ENCODE data around the gene HNRNPR. TPM values are rescaled to one million over a fixed set of nuclear protein-coding genes. Genes with fewer than 3 reads are reported as not detected.

HNRNPR gene
- total and polyA plus RNA-seq, 9 of the 15 experiments (the other 6 are each of a cell fraction or from before 2014, with no cell fraction given): 80.9 to 372 (median 301) TPM

DNA sequence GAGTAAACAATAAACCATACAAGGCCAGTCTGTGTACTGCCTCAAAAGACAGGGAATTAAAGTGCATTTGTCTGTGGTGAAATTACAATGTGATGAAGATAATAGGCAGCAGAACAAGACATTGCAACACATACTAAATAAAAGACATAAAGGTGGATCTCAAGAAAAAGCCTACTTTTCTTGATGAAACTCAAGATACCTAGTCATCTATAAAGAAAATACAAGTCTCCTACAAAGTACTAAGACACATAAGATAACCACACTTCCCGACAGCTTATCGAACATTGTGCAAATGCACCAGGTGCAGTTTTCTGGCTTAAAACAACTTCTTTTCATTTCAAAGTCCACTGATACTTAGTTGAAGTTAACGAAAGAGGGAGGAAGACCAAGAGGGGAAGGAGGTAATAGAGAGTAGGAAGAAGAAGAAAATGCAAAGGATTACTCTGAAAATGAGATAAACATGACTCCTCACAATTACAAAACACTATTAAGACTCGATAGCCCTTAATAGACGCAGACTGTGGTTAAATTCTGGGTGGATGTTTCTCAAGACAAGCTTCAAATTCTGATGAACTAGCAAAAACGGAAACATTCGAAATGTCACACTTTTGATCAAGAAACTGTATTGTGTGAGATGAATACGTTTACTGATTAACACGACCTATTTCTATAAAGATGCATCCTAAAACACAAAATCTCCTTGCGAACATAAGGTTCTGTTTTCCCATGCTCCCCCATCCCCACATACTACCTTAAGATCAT is 2.0 kb downstream of the HNRNPR start (continued):
- TF ChIP-seq, protein P1, sequence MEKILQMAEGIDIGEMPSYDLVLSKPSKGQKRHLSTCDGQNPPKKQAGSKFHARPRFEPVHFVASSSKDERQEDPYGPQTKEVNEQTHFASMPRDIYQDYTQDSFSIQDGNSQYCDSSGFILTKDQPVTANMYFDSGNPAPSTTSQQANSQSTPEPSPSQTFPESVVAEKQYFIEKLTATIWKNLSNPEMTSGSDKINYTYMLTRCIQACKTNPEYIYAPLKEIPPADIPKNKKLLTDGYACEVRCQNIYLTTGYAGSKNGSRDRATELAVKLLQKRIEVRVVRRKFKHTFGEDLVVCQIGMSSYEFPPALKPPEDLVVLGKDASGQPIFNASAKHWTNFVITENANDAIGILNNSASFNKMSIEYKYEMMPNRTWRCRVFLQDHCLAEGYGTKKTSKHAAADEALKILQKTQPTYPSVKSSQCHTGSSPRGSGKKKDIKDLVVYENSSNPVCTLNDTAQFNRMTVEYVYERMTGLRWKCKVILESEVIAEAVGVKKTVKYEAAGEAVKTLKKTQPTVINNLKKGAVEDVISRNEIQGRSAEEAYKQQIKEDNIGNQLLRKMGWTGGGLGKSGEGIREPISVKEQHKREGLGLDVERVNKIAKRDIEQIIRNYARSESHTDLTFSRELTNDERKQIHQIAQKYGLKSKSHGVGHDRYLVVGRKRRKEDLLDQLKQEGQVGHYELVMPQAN (IDR thresholded peaks at IDR 0.05; ENCODE audit: borderline replicate concordance): no peak; the same call in 1 of the 2 replicates
- no peak for TF ChIP-seq ZC3H4 (CRISPR knock-in tag; IDR thresholded peaks at IDR 0.05; ENCODE audit: borderline replicate concordance)
- no peak for TF ChIP-seq FOXP1 (CRISPR knock-in tag; IDR thresholded peaks at IDR 0.05)
- no peak for TF ChIP-seq PHTF2 (CRISPR knock-in tag; IDR thresholded peaks at IDR 0.05)
- no peak for TF ChIP-seq CBFB (CRISPR knock-in tag; IDR thresholded peaks at IDR 0.05)
- TF ChIP-seq NR3C1 (CRISPR knock-in tag; IDR thresholded peaks at IDR 0.05): no peak
- TF ChIP-seq, protein P2, sequence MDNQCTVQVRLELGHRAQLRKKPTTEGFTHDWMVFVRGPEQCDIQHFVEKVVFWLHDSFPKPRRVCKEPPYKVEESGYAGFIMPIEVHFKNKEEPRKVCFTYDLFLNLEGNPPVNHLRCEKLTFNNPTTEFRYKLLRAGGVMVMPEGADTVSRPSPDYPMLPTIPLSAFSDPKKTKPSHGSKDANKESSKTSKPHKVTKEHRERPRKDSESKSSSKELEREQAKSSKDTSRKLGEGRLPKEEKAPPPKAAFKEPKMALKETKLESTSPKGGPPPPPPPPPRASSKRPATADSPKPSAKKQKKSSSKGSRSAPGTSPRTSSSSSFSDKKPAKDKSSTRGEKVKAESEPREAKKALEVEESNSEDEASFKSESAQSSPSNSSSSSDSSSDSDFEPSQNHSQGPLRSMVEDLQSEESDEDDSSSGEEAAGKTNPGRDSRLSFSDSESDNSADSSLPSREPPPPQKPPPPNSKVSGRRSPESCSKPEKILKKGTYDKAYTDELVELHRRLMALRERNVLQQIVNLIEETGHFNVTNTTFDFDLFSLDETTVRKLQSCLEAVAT (IDR thresholded peaks at IDR 0.05): peak; percentile 28 to 61; a peak in 3 of 4 replicates
- no peak for TF ChIP-seq ZNF668 (CRISPR knock-in tag; IDR thresholded peaks at IDR 0.05)
- TF ChIP-seq CCNT2 (IDR thresholded peaks at IDR 0.05; ENCODE audit: borderline replicate concordance, extremely low read depth, insufficient read length, low read depth, low read length): no peak
- TF ChIP-seq, protein P3, sequence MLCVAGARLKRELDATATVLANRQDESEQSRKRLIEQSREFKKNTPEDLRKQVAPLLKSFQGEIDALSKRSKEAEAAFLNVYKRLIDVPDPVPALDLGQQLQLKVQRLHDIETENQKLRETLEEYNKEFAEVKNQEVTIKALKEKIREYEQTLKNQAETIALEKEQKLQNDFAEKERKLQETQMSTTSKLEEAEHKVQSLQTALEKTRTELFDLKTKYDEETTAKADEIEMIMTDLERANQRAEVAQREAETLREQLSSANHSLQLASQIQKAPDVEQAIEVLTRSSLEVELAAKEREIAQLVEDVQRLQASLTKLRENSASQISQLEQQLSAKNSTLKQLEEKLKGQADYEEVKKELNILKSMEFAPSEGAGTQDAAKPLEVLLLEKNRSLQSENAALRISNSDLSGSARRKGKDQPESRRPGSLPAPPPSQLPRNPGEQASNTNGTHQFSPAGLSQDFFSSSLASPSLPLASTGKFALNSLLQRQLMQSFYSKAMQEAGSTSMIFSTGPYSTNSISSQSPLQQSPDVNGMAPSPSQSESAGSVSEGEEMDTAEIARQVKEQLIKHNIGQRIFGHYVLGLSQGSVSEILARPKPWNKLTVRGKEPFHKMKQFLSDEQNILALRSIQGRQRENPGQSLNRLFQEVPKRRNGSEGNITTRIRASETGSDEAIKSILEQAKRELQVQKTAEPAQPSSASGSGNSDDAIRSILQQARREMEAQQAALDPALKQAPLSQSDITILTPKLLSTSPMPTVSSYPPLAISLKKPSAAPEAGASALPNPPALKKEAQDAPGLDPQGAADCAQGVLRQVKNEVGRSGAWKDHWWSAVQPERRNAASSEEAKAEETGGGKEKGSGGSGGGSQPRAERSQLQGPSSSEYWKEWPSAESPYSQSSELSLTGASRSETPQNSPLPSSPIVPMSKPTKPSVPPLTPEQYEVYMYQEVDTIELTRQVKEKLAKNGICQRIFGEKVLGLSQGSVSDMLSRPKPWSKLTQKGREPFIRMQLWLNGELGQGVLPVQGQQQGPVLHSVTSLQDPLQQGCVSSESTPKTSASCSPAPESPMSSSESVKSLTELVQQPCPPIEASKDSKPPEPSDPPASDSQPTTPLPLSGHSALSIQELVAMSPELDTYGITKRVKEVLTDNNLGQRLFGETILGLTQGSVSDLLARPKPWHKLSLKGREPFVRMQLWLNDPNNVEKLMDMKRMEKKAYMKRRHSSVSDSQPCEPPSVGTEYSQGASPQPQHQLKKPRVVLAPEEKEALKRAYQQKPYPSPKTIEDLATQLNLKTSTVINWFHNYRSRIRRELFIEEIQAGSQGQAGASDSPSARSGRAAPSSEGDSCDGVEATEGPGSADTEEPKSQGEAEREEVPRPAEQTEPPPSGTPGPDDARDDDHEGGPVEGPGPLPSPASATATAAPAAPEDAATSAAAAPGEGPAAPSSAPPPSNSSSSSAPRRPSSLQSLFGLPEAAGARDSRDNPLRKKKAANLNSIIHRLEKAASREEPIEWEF (CRISPR knock-in tag; IDR thresholded peaks at IDR 0.05): 0 out of 2 replicates have a peak, but pooled peaks have one; percentile 29
- TF ChIP-seq PHF20 (IDR thresholded peaks at IDR 0.05; ENCODE audit: partially characterized antibody): no peak
- TF ChIP-seq, protein P4, sequence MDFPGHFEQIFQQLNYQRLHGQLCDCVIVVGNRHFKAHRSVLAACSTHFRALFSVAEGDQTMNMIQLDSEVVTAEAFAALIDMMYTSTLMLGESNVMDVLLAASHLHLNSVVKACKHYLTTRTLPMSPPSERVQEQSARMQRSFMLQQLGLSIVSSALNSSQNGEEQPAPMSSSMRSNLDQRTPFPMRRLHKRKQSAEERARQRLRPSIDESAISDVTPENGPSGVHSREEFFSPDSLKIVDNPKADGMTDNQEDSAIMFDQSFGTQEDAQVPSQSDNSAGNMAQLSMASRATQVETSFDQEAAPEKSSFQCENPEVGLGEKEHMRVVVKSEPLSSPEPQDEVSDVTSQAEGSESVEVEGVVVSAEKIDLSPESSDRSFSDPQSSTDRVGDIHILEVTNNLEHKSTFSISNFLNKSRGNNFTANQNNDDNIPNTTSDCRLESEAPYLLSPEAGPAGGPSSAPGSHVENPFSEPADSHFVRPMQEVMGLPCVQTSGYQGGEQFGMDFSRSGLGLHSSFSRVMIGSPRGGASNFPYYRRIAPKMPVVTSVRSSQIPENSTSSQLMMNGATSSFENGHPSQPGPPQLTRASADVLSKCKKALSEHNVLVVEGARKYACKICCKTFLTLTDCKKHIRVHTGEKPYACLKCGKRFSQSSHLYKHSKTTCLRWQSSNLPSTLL (IDR thresholded peaks at IDR 0.05): no peak
- no peak for TF ChIP-seq DNMT1 (IDR thresholded peaks at IDR 0.05)
- no peak for TF ChIP-seq ZNF133 (CRISPR knock-in tag; IDR thresholded peaks at IDR 0.05)
- TF ChIP-seq MAFF (IDR thresholded peaks at IDR 0.05; ENCODE audit: low read length): peak; percentile 12; the same call in 1 of the 2 replicates
- TF ChIP-seq KDM4B (IDR thresholded peaks at IDR 0.05; ENCODE audit: borderline replicate concordance in 2 of 2, low read depth in 1 of 2): no peak

Data from K562 (cell line).